Panc1 (cell line): ENCODE measurements around the gene RBFOX1. TPM values are rescaled to one million over a fixed set of nuclear protein-coding genes. Genes with fewer than 3 reads are reported as not detected.

Source experiments
- ATAC-seq: fragments of 200-7000 bp; cut with Tn5 transposase; 2 replicates; pipeline ENCODE4 v1.9.1; 2020; ENCODE audit warnings: mild to moderate bottlenecking, moderate library complexity
- BruUV-seq: library from RNA; stranded (reverse); fragments of 400-500 nt; replicated peaks from 2 replicates; lab custom pipeline; 2021; lab: Mats Ljungman, UMichigan
- CTCF ChIA-PET: fragments of 300-600 bp; sonication (Branson Sonifier 250); formaldehyde crosslinking; loops from one replicate; lab custom pipeline; 2022; ENCODE audit warnings: antibody characterized with exemption; lab: Charles Lee
- POLR2A ChIA-PET: fragments of 300-600 bp; sonication (Branson Sonifier 250); formaldehyde crosslinking; loops from one replicate; lab custom pipeline; 2022; ENCODE audit warnings: antibody characterized with exemption; lab: Charles Lee
- DNase-seq: peaks from one replicate; pipeline ENCODE4 v3.0.0-alpha.2; 2010; ENCODE audit warnings: low read depth, low spot score
- H3K27ac ChIP-seq: 2 replicates; pipeline ENCODE4 v1.5.1; 2011; ENCODE audit warnings: mild to moderate bottlenecking, low read length, inconsistent platforms
- H3K27me3 ChIP-seq: fragments of 200-500 bp; sonication (Bioruptor generic); 2 replicates; pipeline ENCODE4 v1.6.0; 2014; ENCODE audit warnings: low read length, inconsistent platforms; ENCODE audit not compliant: control insufficient read depth, insufficient read depth
- H3K36me3 ChIP-seq: fragments of 200-500 bp; sonication (Bioruptor generic); 2 replicates; pipeline ENCODE4 v1.5.1; 2014; ENCODE audit warnings: inconsistent platforms, mild to moderate bottlenecking, low read length, moderate library complexity; ENCODE audit not compliant: control insufficient read depth, insufficient read depth
- H3K4me1 ChIP-seq: 2 replicates; pipeline ENCODE4 v1.5.1; 2011; ENCODE audit warnings: inconsistent platforms, mild to moderate bottlenecking, low read length, moderate library complexity; ENCODE audit not compliant: control insufficient read depth, insufficient read depth
- H3K4me3 ChIP-seq, 2 experiments: 2 replicates each; pipeline ENCODE4 v1.5.1; 2011 to 2012; ENCODE audit warnings: low read depth in 2 of 2, low read length in 2 of 2, mild to moderate bottlenecking in 2 of 2, inconsistent platforms in 1 of 2, moderate library complexity in 1 of 2
- H3K9me3 ChIP-seq: fragments of 200-500 bp; sonication (Bioruptor generic); 2 replicates; pipeline ENCODE4 v1.5.1; 2014; ENCODE audit warnings: low read depth, mild to moderate bottlenecking, inconsistent platforms, low read length, moderate library complexity; ENCODE audit not compliant: control insufficient read depth, insufficient read depth
- CTCF ChIP-seq: fragments of 450-650 bp; IDR thresholded peaks from 2 replicates; pipeline ENCODE4 v1.5.1; 2017; ENCODE audit warnings: mild to moderate bottlenecking
- POLR2AphosphoS5 ChIP-seq: IDR thresholded peaks from 2 replicates; pipeline ENCODE4 v1.6.1; 2012; ENCODE audit warnings: mild to moderate bottlenecking, low read depth, low read length, moderate library complexity
- REST ChIP-seq, 2 experiments: IDR thresholded peaks; 2 replicates each; pipeline ENCODE4 v1.6.1; 2011 to 2012; ENCODE audit warnings: low read depth in 2 of 2, control low read depth in 1 of 2, low read length in 1 of 2, mild to moderate bottlenecking in 1 of 2, moderate library complexity in 1 of 2; ENCODE audit not compliant: insufficient read depth in 1 of 2
- SIN3A ChIP-seq: IDR thresholded peaks from 2 replicates; pipeline ENCODE4 v1.6.1; 2012; ENCODE audit warnings: low read depth, mild to moderate bottlenecking, low read length, moderate library complexity, borderline replicate concordance; ENCODE audit not compliant: insufficient read depth
- TCF7L2 ChIP-seq: IDR thresholded peaks from 2 replicates; pipeline ENCODE4 v1.6.1; 2011; ENCODE audit warnings: mild to moderate bottlenecking, low read depth, low read length, inconsistent platforms
- in situ Hi-C: cut with HindIII; loops from 2 replicates; pipeline ENCODE4 v1.10.0; 2016; ENCODE audit warnings: low sequenced_read_pairs, low pct_unique_long_range_greater_than_20kb
- intact Hi-C: fragments of 100-400 bp; cut with micrococcal nuclease; formaldehyde crosslinking; loops from one replicate; pipeline ENCODE4 v1.10.0; 2022; ENCODE audit not compliant: unreplicated experiment
- total RNA-seq: library from RNA; stranded (reverse); gene quantifications from one replicate; pipeline ENCODE4 v1.2.1, GENCODE V29; 2021; ENCODE audit not compliant: unreplicated experiment

The RBFOX1 gene
- total RNA-seq, 1 experiment from 2014 or later, result not detected

GRCh38 chr16:7644811-7645210 lies 312.2 kb downstream of the RBFOX1 start:
- Histone ChIP-seq H3K27me3 (peaks cover 2% of the 10 kb centered on the region; the same call in 1 of the 2 replicates), H3K36me3 (no peaks in the 10 kb centered on the region), H3K9me3 (no peaks in the 10 kb centered on the region), H3K4me3 (no peak overlapping the region), H3K4me1 (no peaks in the 10 kb centered on the region), H3K27ac (no peak overlapping the region)
- in situ Hi-C loops, result no loop called here
- CTCF ChIA-PET, result no interaction called here
- ATAC-seq (no peak), DNase-seq (no peak)
- no TSS peak for BruUV-seq
- intact Hi-C loops, result no loop called here
- POLR2A ChIA-PET, result no interaction called here
- TF ChIP-seq TCF7L2, result no peak
- no peak for TF ChIP-seq SIN3A
- no peak for TF ChIP-seq POLR2AphosphoS5

GRCh38 chr16:7646821-7647500 lies 314.3 kb downstream of the RBFOX1 start:
- Histone ChIP-seq H3K4me1 (no peaks in the 10 kb centered on the region), H3K27ac (no peak overlapping the region), H3K4me3 (no peak overlapping the region), H3K27me3 (peaks cover 2% of the 10 kb centered on the region; the same call in 1 of the 2 replicates), H3K9me3 (no peaks in the 10 kb centered on the region), H3K36me3 (no peaks in the 10 kb centered on the region)
- ATAC-seq (no peak), DNase-seq (no peak)
- in situ Hi-C loops (no loop called here), intact Hi-C loops (no loop called here)
- CTCF ChIA-PET, result no interaction called here
- POLR2A ChIA-PET, result no interaction called here
- BruUV-seq, result no TSS peak
- TF ChIP-seq CTCF (no peak), SIN3A (no peak), REST (IDR thresholded peaks at IDR 0.05; ENCODE audit: insufficient read depth in 1 of 2, low read depth in 2 of 2, low read length in 1 of 2) (no peak), TCF7L2 (no peak), POLR2AphosphoS5 (no peak)

- H3K27ac ChIP-seq, result no peak overlapping the region
- in situ Hi-C loops, result no loop called here
- intact Hi-C loops, result no loop called here
- H3K36me3 ChIP-seq, result no peaks in the 10 kb centered on the region
- no TSS peak for BruUV-seq
- no peak overlapping the region for H3K4me3 ChIP-seq
- no peak for TF ChIP-seq SIN3A
- TF ChIP-seq CTCF, result no peak
- TF ChIP-seq POLR2AphosphoS5, result no peak
- TF ChIP-seq REST (IDR thresholded peaks at IDR 0.05; ENCODE audit: insufficient read depth in 1 of 2, low read depth in 2 of 2, low read length in 1 of 2), result no peak
- no peak for TF ChIP-seq TCF7L2
- no peak for DNase-seq
- H3K27me3 ChIP-seq, result no peaks in the 10 kb centered on the region; the same call in 1 of the 2 replicates
- CTCF ChIA-PET, result no interaction called here
- ATAC-seq, result no peak
- H3K9me3 ChIP-seq, result no peaks in the 10 kb centered on the region
- no peaks in the 10 kb centered on the region for H3K4me1 ChIP-seq
- POLR2A ChIA-PET, result no interaction called here
Measured at GRCh38 chr16:7650431-7650830, 317.8 kb downstream of the RBFOX1 start.
